BLaER1 treated with 17β-estradiol and CSF1 and Interleukin-3, amounts not matched to agents 10 nM and 100 nM (cell line): ENCODE results near the gene OTOP3.
A peak's percentile ranks its signal among the peaks of the same experiment; 100 is the strongest.

Experiments used
- H3K27ac ChIP-seq, 11 experiments: shearing (Covaris generic); formaldehyde crosslinking; 2 replicates each; pipeline ENCODE4 v1.8.1; 2022
- H3K27me3 ChIP-seq, 11 experiments: shearing (Covaris generic); formaldehyde crosslinking; 2 replicates each; pipeline ENCODE4 v1.8.1; 2022
- H3K36me3 ChIP-seq, 11 experiments: shearing (Covaris generic); formaldehyde crosslinking; 2 replicates each; pipeline ENCODE4 v1.8.1; 2022
- H3K4me1 ChIP-seq, 10 experiments: shearing (Covaris generic); formaldehyde crosslinking; 2 replicates each; pipeline ENCODE4 v1.8.1; 2022
- H3K4me2 ChIP-seq, 11 experiments: shearing (Covaris generic); formaldehyde crosslinking; 2 replicates each; pipeline ENCODE4 v1.8.1; 2022
- H3K4me3 ChIP-seq, 10 experiments: shearing (Covaris generic); formaldehyde crosslinking; 2 replicates each; pipeline ENCODE4 v1.8.1; 2022
- H3K9ac ChIP-seq, 11 experiments: shearing (Covaris generic); formaldehyde crosslinking; 2 replicates each; pipeline ENCODE4 v1.8.1; 2022
- H3K9me3 ChIP-seq, 11 experiments: shearing (Covaris generic); formaldehyde crosslinking; replicated peaks in 1 of 11; 2 replicates each; pipeline ENCODE4 v1.8.1; 2022
- H4K20me1 ChIP-seq, 11 experiments: shearing (Covaris generic); formaldehyde crosslinking; 2 replicates each; pipeline ENCODE4 v1.8.1; 2022
- Cebpa-rat ChIP-seq, 11 experiments: shearing (Covaris generic); IDR thresholded peaks; 2 replicates each; pipeline ENCODE4 v1.8.1; 2022

The OTOP3 gene

GRCh38 chr17:74954115-74954514, 18.4 kb downstream of the OTOP3 start:
- H3K9me3 ChIP-seq, result no peaks in the 10 kb centered on the region
- no peak overlapping the region for H3K9ac ChIP-seq
- H3K27me3 ChIP-seq, result no peaks in the 10 kb centered on the region; a peak in 1 of 22 replicates
- no peak overlapping the region for H3K27ac ChIP-seq
- no peaks in the 10 kb centered on the region; a peak in 2 of 22 replicates for H4K20me1 ChIP-seq
- peak overlapping the region in 1 of 11 experiments; percentile 5; a peak in 1 of 22 replicates for H3K4me2 ChIP-seq
- no peak for TF ChIP-seq Cebpa-rat (IDR thresholded peaks at IDR 0.05)
- H3K36me3 ChIP-seq, result no peaks in the 10 kb centered on the region
- H3K4me3 ChIP-seq, result no peak overlapping the region
- peaks cover 6 to 24% (median 12%) of the 10 kb centered on the region in 10 experiments; a peak in 14 of 20 replicates for H3K4me1 ChIP-seq

GRCh38 chr17:74954665-74955421, 19.1 kb downstream of the OTOP3 start:
- H4K20me1 ChIP-seq, result peaks cover 0 to 2% (median 0%) of the 10 kb centered on the region in 11 experiments; a peak in 3 of 22 replicates
- H3K27me3 ChIP-seq, result no peaks in the 10 kb centered on the region; a peak in 1 of 22 replicates
- no peak overlapping the region for H3K4me3 ChIP-seq
- no peak overlapping the region; a peak in 1 of 22 replicates for H3K9ac ChIP-seq
- H3K9me3 ChIP-seq, result no peaks in the 10 kb centered on the region
- H3K36me3 ChIP-seq, result no peaks in the 10 kb centered on the region
- TF ChIP-seq Cebpa-rat (IDR thresholded peaks at IDR 0.05), result no peak
- H3K27ac ChIP-seq, result no peak overlapping the region
- peak overlapping the region in 7 of 11 experiments; percentile 5 to 36 (median 15); a peak in 4 of 22 replicates for H3K4me2 ChIP-seq
- peaks cover 6 to 24% (median 12%) of the 10 kb centered on the region in 10 experiments; a peak in 14 of 20 replicates for H3K4me1 ChIP-seq

GRCh38 chr17:74956093-74956492, 20.4 kb downstream of the OTOP3 start:
- Histone ChIP-seq H3K36me3 (no peaks in the 10 kb centered on the region), H3K9me3 (no peaks in the 10 kb centered on the region), H3K4me1 (peaks cover 6 to 28% (median 12%) of the 10 kb centered on the region in 10 experiments; a peak in 14 of 20 replicates), H3K9ac (no peak overlapping the region), H3K4me2 (peak overlapping the region in 1 of 11 experiments; percentile 21; a peak in 3 of 22 replicates), H4K20me1 (peaks cover 0 to 10% (median 0%) of the 10 kb centered on the region in 11 experiments; a peak in 3 of 22 replicates), H3K4me3 (no peak overlapping the region), H3K27me3 (no peaks in the 10 kb centered on the region; a peak in 1 of 22 replicates), H3K27ac (no peak overlapping the region)
- TF ChIP-seq Cebpa-rat (IDR thresholded peaks at IDR 0.05), result no peak

GRCh38 chr17:74957935-74958740, 22.4 kb downstream of the OTOP3 start:
- no peaks in the 10 kb centered on the region for H3K9me3 ChIP-seq
- H3K4me2 ChIP-seq, result no peak overlapping the region
- peaks cover 6 to 28% (median 12%) of the 10 kb centered on the region in 10 experiments; a peak in 14 of 20 replicates for H3K4me1 ChIP-seq
- H3K27me3 ChIP-seq, result no peaks in the 10 kb centered on the region; a peak in 1 of 22 replicates
- H3K27ac ChIP-seq, result no peak overlapping the region
- H3K9ac ChIP-seq, result no peak overlapping the region
- H3K4me3 ChIP-seq, result no peak overlapping the region
- TF ChIP-seq Cebpa-rat (IDR thresholded peaks at IDR 0.05), result no peak
- peaks cover 0 to 10% (median 0%) of the 10 kb centered on the region in 11 experiments; a peak in 2 of 22 replicates for H4K20me1 ChIP-seq
- no peaks in the 10 kb centered on the region for H3K36me3 ChIP-seq

- Histone ChIP-seq H3K36me3 (no peaks in the 10 kb centered on the region), H3K4me2 (peak overlapping the region in 1 of 11 experiments; percentile 3; a peak in 1 of 22 replicates), H3K4me3 (no peak overlapping the region), H3K27ac (no peak overlapping the region), H4K20me1 (peaks cover 0 to 10% (median 0%) of the 10 kb centered on the region in 11 experiments; a peak in 2 of 22 replicates), H3K9ac (no peak overlapping the region), H3K9me3 (no peaks in the 10 kb centered on the region), H3K27me3 (no peaks in the 10 kb centered on the region), H3K4me1 (peaks cover 0 to 18% (median 9%) of the 10 kb centered on the region in 10 experiments; a peak in 13 of 20 replicates)
- TF ChIP-seq Cebpa-rat (IDR thresholded peaks at IDR 0.05), result no peak
Measured at GRCh38 chr17:74959826-74960515, 24.3 kb downstream of the OTOP3 start.

GRCh38 chr17:74960570-74961342, 25.1 kb downstream of the OTOP3 start:
- no peak for TF ChIP-seq Cebpa-rat (IDR thresholded peaks at IDR 0.05)
- Histone ChIP-seq H3K4me1 (peaks cover 0 to 11% (median 2%) of the 10 kb centered on the region in 10 experiments; a peak in 7 of 20 replicates), H3K36me3 (no peaks in the 10 kb centered on the region), H3K4me3 (no peak overlapping the region), H3K27me3 (no peaks in the 10 kb centered on the region), H3K4me2 (peak overlapping the region in 2 of 11 experiments; percentile 3 to 24; a peak in 2 of 22 replicates), H4K20me1 (peaks cover 0 to 10% (median 0%) of the 10 kb centered on the region in 11 experiments; a peak in 2 of 22 replicates), H3K27ac (no peak overlapping the region), H3K9me3 (no peaks in the 10 kb centered on the region), H3K9ac (no peak overlapping the region)

- Histone ChIP-seq H3K9ac (no peak overlapping the region), H3K4me1 (peaks cover 0 to 8% (median 0%) of the 10 kb centered on the region in 10 experiments; a peak in 6 of 20 replicates), H3K4me2 (peak overlapping the region in 2 of 11 experiments; percentile 16 to 21; a peak in 2 of 22 replicates)
Measured at GRCh38 chr17:74961657-74962350, 26.1 kb downstream of the OTOP3 start.

More at GRCh38 chr17:74961657-74962350, 26.1 kb downstream of the OTOP3 start:
- Histone ChIP-seq H3K9me3 (no peaks in the 10 kb centered on the region), H3K4me3 (no peak overlapping the region), H3K36me3 (no peaks in the 10 kb centered on the region), H3K27me3 (no peaks in the 10 kb centered on the region), H4K20me1 (peaks cover 0 to 10% (median 0%) of the 10 kb centered on the region in 11 experiments; a peak in 2 of 22 replicates), H3K27ac (no peak overlapping the region)
- TF ChIP-seq Cebpa-rat (IDR thresholded peaks at IDR 0.05), result no peak
